SK-N-SH (cell line): Measurements from ENCODE around the gene RNF111. TPM values are rescaled to one million over a fixed set of nuclear protein-coding genes. Genes with fewer than 3 reads are reported as not detected.

Experiments
- CTCF ChIA-PET: fragments of 300-600, 350-600 bp; formaldehyde crosslinking; extraction: SDS; loops from one replicate; lab custom pipeline; 2021; lab: Yijun Ruan, JAX
- POLR2A ChIA-PET: fragments of 350-600 bp; sonication (Branson Sonifier 250); formaldehyde crosslinking; extraction: SDS; loops from one replicate; lab custom pipeline; 2020; ENCODE audit warnings: antibody characterized with exemption, inconsistent platforms; lab: Yijun Ruan, JAX
- DNase-seq: peaks from one replicate; pipeline ENCODE4 v3.0.0; 2012
- H2AFZ ChIP-seq: fragments of 200-600 bp; sonication (generic); 2 replicates; pipeline ENCODE4 v1.8.1; 2016; ENCODE audit warnings: antibody characterized with exemption, mild to moderate bottlenecking, low read depth
- H3F3A ChIP-seq: fragments of 200-600 bp; sonication (generic); replicated peaks from 2 replicates; pipeline ENCODE3; 2016; ENCODE audit warnings: antibody characterized with exemption, mild to moderate bottlenecking; ENCODE audit not compliant: insufficient read depth
- H3K27ac ChIP-seq, 2 experiments: fragments of 200-500 bp in 1 of 2; fragments of 200-600 bp in 1 of 2; sonication (Bioruptor generic) in 1 of 2; sonication (generic), shearing (Covaris generic) in 1 of 2; 2 replicates each; pipeline versions ENCODE4 v1.5.1 to v1.6.1; 2014 to 2016; ENCODE audit warnings: low read depth in 2 of 2, inconsistent platforms in 1 of 2, low read length in 1 of 2, mild to moderate bottlenecking in 1 of 2, mixed read lengths in 1 of 2
- H3K27me3 ChIP-seq: fragments of 200-600 bp; sonication (generic), shearing (Covaris generic); 2 replicates; pipeline ENCODE4 v1.6.1; 2016; ENCODE audit warnings: mixed run types; ENCODE audit not compliant: insufficient read depth
- H3K36me3 ChIP-seq, 2 experiments: fragments of 200-500 bp in 1 of 2; fragments of 200-600 bp in 1 of 2; sonication (Bioruptor generic) in 1 of 2; sonication (generic) in 1 of 2; replicated peaks in 1 of 2; 2 replicates each; pipeline versions ENCODE3 to v1.5.1; 2014 to 2016; ENCODE audit warnings: low read length in 1 of 2, mild to moderate bottlenecking in 1 of 2; ENCODE audit not compliant: insufficient read depth in 2 of 2, control insufficient read depth in 1 of 2
- H3K4me1 ChIP-seq, 2 experiments: fragments of 200-500 bp in 1 of 2; fragments of 200-600 bp in 1 of 2; sonication (Bioruptor generic) in 1 of 2; sonication (generic), shearing (Covaris generic) in 1 of 2; 2 replicates each; pipeline versions ENCODE4 v1.5.1 to v1.6.1; 2014 to 2016; ENCODE audit warnings: low read depth in 1 of 2, low read length in 1 of 2, mixed run types in 1 of 2; ENCODE audit not compliant: insufficient read depth in 2 of 2, control insufficient read depth in 1 of 2
- H3K4me2 ChIP-seq: fragments of 200-600 bp; sonication (generic), shearing (Covaris generic); 2 replicates; pipeline ENCODE4 v1.6.1; 2017; ENCODE audit warnings: mixed run types
- H3K4me3 ChIP-seq, 2 experiments: fragments of 200-500 bp in 1 of 2; fragments of 200-600 bp in 1 of 2; sonication (Bioruptor generic) in 1 of 2; sonication (generic), shearing (Covaris generic) in 1 of 2; 2 replicates each; pipeline versions ENCODE4 v1.5.1 to v1.8.1; 2014 to 2016; ENCODE audit warnings: low read depth in 2 of 2, inconsistent platforms in 1 of 2, low read length in 1 of 2, mild to moderate bottlenecking in 1 of 2, mixed read lengths in 1 of 2, moderate library complexity in 1 of 2
- H3K79me2 ChIP-seq: fragments of 200-600 bp; sonication (generic); 2 replicates; pipeline ENCODE4 v1.8.1; 2017; ENCODE audit warnings: mild to moderate bottlenecking; ENCODE audit not compliant: insufficient read depth
- H3K9ac ChIP-seq: fragments of 200-600 bp; sonication (generic); 2 replicates; pipeline ENCODE4 v1.6.1; 2017; ENCODE audit warnings: mixed run types
- H3K9me2 ChIP-seq: fragments of 200-600 bp; sonication (generic); 2 replicates; pipeline ENCODE4 v1.6.1; 2017; ENCODE audit warnings: mixed run types
- H3K9me3 ChIP-seq: fragments of 200-600 bp; sonication (generic); 2 replicates; pipeline ENCODE4 v1.6.1; 2017; ENCODE audit warnings: mixed run types, mild to moderate bottlenecking, moderate library complexity
- H4K20me1 ChIP-seq: fragments of 200-600 bp; sonication (generic); 2 replicates; pipeline ENCODE4 v1.6.1; 2017; ENCODE audit warnings: mild to moderate bottlenecking, mixed run types; ENCODE audit not compliant: insufficient read depth
- ELF1 ChIP-seq: IDR thresholded peaks from 2 replicates; pipeline ENCODE4 v1.4.0; 2012
- FOSL2 ChIP-seq: IDR thresholded peaks from 2 replicates; pipeline ENCODE4 v1.4.0; 2012; ENCODE audit warnings: low read depth, mild to moderate bottlenecking, moderate library complexity, borderline replicate concordance
- GABPA ChIP-seq: IDR thresholded peaks from 2 replicates; pipeline ENCODE4 v1.4.0; 2012; ENCODE audit warnings: low read depth, mild to moderate bottlenecking
- MXI1 ChIP-seq: IDR thresholded peaks from 2 replicates; pipeline ENCODE4 v1.6.1; 2012; ENCODE audit warnings: mild to moderate bottlenecking, low read depth, low read length, improper control_type of control experiment
- NRF1 ChIP-seq: IDR thresholded peaks from 2 replicates; pipeline ENCODE4 v1.6.1; 2012; ENCODE audit warnings: low read depth, mild to moderate bottlenecking, low read length
- PBX3 ChIP-seq: IDR thresholded peaks from 2 replicates; pipeline ENCODE4; 2012
- POLR2AphosphoS5 ChIP-seq: IDR thresholded peaks from 2 replicates; pipeline ENCODE4 v1.6.1; 2012; ENCODE audit warnings: low read depth, low read length
- RAD21 ChIP-seq: IDR thresholded peaks from 2 replicates; pipeline ENCODE4 v1.6.1; 2012; ENCODE audit warnings: mild to moderate bottlenecking, low read length
- RFX5 ChIP-seq: IDR thresholded peaks from 2 replicates; pipeline ENCODE4 v1.6.1; 2012; ENCODE audit warnings: mild to moderate bottlenecking, improper control_type of control experiment, low read length
- RXRA ChIP-seq: IDR thresholded peaks from 2 replicates; pipeline ENCODE4 v1.4.0; 2012; ENCODE audit warnings: low read depth, mild to moderate bottlenecking, borderline replicate concordance
- SMC3 ChIP-seq: IDR thresholded peaks from 2 replicates; pipeline ENCODE4 v1.6.1; 2012; ENCODE audit warnings: low read depth, low read length, improper control_type of control experiment
- TAF1 ChIP-seq: IDR thresholded peaks from 2 replicates; pipeline ENCODE4 v1.6.1; 2012; ENCODE audit warnings: low read depth, mild to moderate bottlenecking, low read length, moderate library complexity, borderline replicate concordance
- TCF12 ChIP-seq: IDR thresholded peaks from 2 replicates; pipeline ENCODE4 v1.4.0; 2012
- YY1 ChIP-seq: IDR thresholded peaks from 2 replicates; pipeline ENCODE4 v1.4.0; 2012; ENCODE audit warnings: low read depth, mild to moderate bottlenecking
- WGBS: methylation state at CpG from one replicate; pipeline ENCODE4 v1.1.6; 2017; ENCODE audit warnings: low lambda C conversion rate; 5-methylcytosine and 5-hydroxymethylcytosine counted together
- polyA plus RNA-seq, 3 experiments: library from polyadenylated mRNA; depleted of rRNA; stranded (reverse); fragments of >200 nt; gene quantifications; 2 replicates each; pipeline ENCODE4 v1.2.3, GENCODE V29; 2012
- TF ChIP-seq, protein P1 (sequence below): IDR thresholded peaks from 2 replicates; pipeline ENCODE4 v1.6.1; 2012; ENCODE audit warnings: mild to moderate bottlenecking, low read depth, low read length, moderate library complexity
- TF ChIP-seq, protein P2 (sequence below): fragments of 200-600 bp; sonication (generic); IDR thresholded peaks from 2 replicates; pipeline ENCODE4 v1.6.1; 2017; ENCODE audit warnings: antibody characterized with exemption, mild to moderate bottlenecking, moderate library complexity

RNF111 gene
- polyA plus RNA-seq, 1 of the 3 experiments (the other 2 are of a cell fraction), result 16.5 TPM

DNA sequence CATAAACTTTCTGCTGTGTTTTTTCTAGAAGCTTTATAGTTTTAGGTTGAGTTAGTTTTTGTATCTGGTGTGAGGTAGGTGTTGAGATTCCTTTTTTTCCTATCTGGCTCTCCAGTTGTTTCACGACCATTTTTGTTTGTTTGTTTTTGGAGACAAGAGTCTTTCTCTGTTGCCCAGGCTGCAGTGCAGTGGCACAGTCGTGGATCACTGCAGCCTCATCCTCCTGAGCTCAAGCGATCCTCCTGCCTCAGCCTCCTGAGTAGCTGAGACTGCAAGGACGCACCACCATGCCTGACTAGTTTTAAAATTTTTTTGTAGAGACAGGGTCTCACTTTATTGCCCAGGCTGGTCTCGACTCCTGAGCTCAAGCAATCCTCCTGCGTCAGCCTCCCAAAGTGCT is 20.6 kb downstream of the RNF111 start:
- Histone ChIP-seq H3K79me2 (peaks cover 96% of the 10 kb centered on the region), H3K4me1 (peaks cover 0 to 3% of the 10 kb centered on the region in 2 experiments; a peak in 1 of 4 replicates), H4K20me1 (peaks cover 45% of the 10 kb centered on the region), H3K4me2 (no peak overlapping the region), H3K9ac (no peak overlapping the region), H3K9me3 (no peaks in the 10 kb centered on the region), H3K36me3 (peaks cover 15 to 38% of the 10 kb centered on the region in 2 experiments), H3K27ac (no peak overlapping the region), H3K9me2 (no peaks in the 10 kb centered on the region), H2AFZ (no peak overlapping the region), H3K4me3 (no peak overlapping the region), H3F3A (peaks cover 4% of the 10 kb centered on the region), H3K27me3 (no peaks in the 10 kb centered on the region)
- no peak for TF ChIP-seq NRF1
- no peak for TF ChIP-seq MXI1
- TF ChIP-seq, protein P1, sequence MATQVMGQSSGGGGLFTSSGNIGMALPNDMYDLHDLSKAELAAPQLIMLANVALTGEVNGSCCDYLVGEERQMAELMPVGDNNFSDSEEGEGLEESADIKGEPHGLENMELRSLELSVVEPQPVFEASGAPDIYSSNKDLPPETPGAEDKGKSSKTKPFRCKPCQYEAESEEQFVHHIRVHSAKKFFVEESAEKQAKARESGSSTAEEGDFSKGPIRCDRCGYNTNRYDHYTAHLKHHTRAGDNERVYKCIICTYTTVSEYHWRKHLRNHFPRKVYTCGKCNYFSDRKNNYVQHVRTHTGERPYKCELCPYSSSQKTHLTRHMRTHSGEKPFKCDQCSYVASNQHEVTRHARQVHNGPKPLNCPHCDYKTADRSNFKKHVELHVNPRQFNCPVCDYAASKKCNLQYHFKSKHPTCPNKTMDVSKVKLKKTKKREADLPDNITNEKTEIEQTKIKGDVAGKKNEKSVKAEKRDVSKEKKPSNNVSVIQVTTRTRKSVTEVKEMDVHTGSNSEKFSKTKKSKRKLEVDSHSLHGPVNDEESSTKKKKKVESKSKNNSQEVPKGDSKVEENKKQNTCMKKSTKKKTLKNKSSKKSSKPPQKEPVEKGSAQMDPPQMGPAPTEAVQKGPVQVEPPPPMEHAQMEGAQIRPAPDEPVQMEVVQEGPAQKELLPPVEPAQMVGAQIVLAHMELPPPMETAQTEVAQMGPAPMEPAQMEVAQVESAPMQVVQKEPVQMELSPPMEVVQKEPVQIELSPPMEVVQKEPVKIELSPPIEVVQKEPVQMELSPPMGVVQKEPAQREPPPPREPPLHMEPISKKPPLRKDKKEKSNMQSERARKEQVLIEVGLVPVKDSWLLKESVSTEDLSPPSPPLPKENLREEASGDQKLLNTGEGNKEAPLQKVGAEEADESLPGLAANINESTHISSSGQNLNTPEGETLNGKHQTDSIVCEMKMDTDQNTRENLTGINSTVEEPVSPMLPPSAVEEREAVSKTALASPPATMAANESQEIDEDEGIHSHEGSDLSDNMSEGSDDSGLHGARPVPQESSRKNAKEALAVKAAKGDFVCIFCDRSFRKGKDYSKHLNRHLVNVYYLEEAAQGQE, result no peak
- TF ChIP-seq FOSL2, result no peak
- no peak for TF ChIP-seq RXRA
- TF ChIP-seq RFX5, result no peak
- TF ChIP-seq TCF12, result no peak
- TF ChIP-seq SMC3, result no peak
- no peak for TF ChIP-seq TAF1
- TF ChIP-seq YY1, result no peak
- TF ChIP-seq, protein P2, sequence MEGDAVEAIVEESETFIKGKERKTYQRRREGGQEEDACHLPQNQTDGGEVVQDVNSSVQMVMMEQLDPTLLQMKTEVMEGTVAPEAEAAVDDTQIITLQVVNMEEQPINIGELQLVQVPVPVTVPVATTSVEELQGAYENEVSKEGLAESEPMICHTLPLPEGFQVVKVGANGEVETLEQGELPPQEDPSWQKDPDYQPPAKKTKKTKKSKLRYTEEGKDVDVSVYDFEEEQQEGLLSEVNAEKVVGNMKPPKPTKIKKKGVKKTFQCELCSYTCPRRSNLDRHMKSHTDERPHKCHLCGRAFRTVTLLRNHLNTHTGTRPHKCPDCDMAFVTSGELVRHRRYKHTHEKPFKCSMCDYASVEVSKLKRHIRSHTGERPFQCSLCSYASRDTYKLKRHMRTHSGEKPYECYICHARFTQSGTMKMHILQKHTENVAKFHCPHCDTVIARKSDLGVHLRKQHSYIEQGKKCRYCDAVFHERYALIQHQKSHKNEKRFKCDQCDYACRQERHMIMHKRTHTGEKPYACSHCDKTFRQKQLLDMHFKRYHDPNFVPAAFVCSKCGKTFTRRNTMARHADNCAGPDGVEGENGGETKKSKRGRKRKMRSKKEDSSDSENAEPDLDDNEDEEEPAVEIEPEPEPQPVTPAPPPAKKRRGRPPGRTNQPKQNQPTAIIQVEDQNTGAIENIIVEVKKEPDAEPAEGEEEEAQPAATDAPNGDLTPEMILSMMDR, result no peak
- no peak for TF ChIP-seq POLR2AphosphoS5
- TF ChIP-seq PBX3, result no peak
- no peak for TF ChIP-seq RAD21
- no peak for TF ChIP-seq GABPA
- no peak for TF ChIP-seq ELF1
- WGBS, result 90% methylated on average over 6 of the region's 6 CpGs
- no peak for DNase-seq
- POLR2A ChIA-PET, result no interaction called here
- CTCF ChIA-PET, result interaction anchor here (0.9 to 1.0 kb wide), 2 partner anchors 9 to 36 kb away, joined by 3 to 4 read pairs; no protein-coding TSS in a partner anchor
